Measurements from ENCODE around the gene LAD1.

The LAD1 gene

DNA sequence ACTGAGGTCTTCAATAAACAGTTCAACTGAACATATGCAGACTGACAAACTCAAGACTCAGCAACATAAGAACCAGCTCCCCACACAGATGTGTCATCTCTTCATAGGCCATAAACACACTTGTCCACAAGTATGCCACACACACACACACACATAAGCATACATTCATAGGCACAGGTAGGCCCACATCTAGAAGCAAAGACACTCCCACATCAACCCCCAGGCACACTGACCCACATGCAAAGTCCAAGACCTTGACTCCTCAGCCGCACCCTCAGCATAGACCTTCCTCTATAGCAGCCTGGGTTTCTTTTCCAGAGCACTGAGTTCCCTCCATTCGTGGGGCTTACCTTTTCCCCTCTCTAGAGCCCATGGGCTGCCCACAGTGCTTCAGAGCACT, 1.4 kb downstream of the LAD1 start:
- H3K4me3 ChIP-seq (ENCODE audit: low read depth, low read length), result no peak overlapping the region
- no peak for DNase-seq (ENCODE audit: low read depth, low spot score)
- TF ChIP-seq, protein P1, sequence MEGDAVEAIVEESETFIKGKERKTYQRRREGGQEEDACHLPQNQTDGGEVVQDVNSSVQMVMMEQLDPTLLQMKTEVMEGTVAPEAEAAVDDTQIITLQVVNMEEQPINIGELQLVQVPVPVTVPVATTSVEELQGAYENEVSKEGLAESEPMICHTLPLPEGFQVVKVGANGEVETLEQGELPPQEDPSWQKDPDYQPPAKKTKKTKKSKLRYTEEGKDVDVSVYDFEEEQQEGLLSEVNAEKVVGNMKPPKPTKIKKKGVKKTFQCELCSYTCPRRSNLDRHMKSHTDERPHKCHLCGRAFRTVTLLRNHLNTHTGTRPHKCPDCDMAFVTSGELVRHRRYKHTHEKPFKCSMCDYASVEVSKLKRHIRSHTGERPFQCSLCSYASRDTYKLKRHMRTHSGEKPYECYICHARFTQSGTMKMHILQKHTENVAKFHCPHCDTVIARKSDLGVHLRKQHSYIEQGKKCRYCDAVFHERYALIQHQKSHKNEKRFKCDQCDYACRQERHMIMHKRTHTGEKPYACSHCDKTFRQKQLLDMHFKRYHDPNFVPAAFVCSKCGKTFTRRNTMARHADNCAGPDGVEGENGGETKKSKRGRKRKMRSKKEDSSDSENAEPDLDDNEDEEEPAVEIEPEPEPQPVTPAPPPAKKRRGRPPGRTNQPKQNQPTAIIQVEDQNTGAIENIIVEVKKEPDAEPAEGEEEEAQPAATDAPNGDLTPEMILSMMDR (IDR thresholded peaks at IDR 0.05; ENCODE audit: low read depth, low read length), result no peak
- in situ Hi-C loops (cut with HindIII; ENCODE audit: low sequenced_read_pairs), result no loop called here

DNA sequence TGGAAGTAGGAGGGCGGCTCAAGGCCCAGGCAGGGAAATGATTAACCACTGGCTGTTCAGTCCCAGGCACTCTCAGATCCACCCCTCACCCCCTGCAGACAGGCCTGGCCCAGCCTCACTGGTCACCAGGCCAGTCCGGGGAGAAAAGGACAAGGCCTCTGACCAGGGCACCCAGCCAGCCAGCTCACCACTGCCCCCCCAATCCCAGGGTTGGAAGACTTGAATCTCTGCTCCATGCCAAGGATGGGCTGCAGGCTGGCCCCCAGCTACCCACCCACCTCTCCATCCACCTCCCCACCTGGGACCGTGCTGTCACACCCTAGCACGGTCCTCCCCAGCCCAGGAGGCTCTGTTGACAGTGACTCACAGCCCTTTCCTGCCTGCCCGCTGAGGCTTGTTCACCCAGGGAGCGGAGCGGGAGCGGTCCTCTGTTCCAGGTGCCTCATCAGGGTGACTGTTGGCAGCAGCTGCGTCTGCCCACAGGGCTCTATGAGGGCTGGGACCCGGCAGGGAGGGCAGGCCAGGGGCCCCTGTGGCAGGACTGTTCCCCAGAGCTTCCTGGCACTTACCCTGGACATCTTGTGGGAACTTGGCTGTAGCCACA, 2.2 kb downstream of the LAD1 start:
- no peak overlapping the region for H3K4me3 ChIP-seq (ENCODE audit: low read depth, low read length)
- TF ChIP-seq, protein P1 (IDR thresholded peaks at IDR 0.05; ENCODE audit: low read depth, low read length), result no peak
- in situ Hi-C loops (cut with HindIII; ENCODE audit: low sequenced_read_pairs), result no loop called here
- no peak for DNase-seq (ENCODE audit: low read depth, low spot score)

DNA sequence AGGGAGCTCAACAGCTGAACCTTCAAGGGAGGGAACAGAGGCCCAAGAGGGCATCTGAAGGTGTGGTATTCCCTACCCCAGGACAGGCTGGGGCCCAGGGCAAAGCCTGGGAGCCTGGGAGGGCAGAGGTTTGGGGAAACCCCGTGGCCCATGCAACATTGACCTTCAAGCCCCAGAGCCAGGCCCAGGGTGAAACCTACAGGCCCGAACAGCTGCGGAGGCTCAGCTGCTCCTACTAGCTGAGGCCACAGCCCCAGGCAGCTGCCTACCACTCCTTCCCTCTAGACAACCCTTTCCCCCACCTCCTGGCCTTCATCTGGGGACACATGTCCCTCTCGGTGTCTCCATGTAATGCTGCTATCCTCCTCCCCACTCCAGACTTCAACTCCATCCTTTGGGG, 3.2 kb downstream of the LAD1 start:
- no peak overlapping the region for H3K4me3 ChIP-seq (ENCODE audit: low read depth, low read length)
- in situ Hi-C loops (cut with HindIII; ENCODE audit: low sequenced_read_pairs), result no loop called here
- no peak for DNase-seq (ENCODE audit: low read depth, low spot score)
- TF ChIP-seq, protein P1 (IDR thresholded peaks at IDR 0.05; ENCODE audit: low read depth, low read length), result no peak

DNA sequence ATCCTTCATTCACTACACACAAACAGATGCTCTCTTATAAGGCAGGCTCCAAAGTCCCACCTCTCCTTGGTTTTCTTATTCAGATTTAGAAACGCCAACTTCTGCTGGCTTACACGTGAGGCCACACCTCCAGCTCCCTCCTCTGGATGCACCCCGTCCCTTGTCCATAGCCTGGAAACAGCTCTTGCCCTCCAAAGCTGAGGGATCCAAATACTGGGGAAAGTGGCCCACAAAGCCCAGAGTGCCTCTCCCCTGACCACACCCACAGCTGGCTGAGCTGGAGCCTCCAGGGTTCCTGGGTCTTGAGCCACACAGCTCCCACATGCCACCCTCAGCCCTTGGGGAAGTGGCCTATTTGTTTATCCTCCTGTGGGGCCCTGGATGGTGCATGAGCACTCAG, 4.5 kb downstream of the LAD1 start:
- in situ Hi-C loops (cut with HindIII; ENCODE audit: low sequenced_read_pairs), result no loop called here
- TF ChIP-seq, protein P1 (IDR thresholded peaks at IDR 0.05; ENCODE audit: low read depth, low read length), result no peak
- no peak overlapping the region for H3K4me3 ChIP-seq (ENCODE audit: low read depth, low read length)
- no peak for DNase-seq (ENCODE audit: low read depth, low spot score)

DNA sequence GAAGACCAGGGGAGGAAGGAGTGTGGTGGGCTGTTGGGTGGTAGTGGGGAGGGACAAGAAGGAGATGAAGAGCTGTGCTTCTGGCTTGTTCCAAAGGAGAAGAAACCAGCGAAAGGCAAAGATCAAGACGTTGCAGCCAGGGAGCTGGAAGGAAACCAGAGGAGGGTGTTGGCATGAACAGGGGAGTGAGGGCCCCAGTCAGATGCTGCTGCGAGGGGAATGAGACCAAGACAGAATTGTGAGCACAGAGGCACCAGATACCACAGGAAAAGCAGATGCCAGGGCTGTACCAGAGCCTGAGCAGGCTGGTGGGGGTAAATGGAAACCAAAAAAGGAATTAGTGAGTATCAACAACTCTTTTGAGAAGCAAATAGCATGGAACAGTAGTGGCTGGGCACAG, 6.0 kb downstream of the LAD1 start:
- TF ChIP-seq, protein P1 (IDR thresholded peaks at IDR 0.05; ENCODE audit: low read depth, low read length), result no peak
- in situ Hi-C loops (cut with HindIII; ENCODE audit: low sequenced_read_pairs), result no loop called here
- DNase-seq (ENCODE audit: low read depth, low spot score), result no peak
- no peak overlapping the region for H3K4me3 ChIP-seq (ENCODE audit: low read depth, low read length)

DNA sequence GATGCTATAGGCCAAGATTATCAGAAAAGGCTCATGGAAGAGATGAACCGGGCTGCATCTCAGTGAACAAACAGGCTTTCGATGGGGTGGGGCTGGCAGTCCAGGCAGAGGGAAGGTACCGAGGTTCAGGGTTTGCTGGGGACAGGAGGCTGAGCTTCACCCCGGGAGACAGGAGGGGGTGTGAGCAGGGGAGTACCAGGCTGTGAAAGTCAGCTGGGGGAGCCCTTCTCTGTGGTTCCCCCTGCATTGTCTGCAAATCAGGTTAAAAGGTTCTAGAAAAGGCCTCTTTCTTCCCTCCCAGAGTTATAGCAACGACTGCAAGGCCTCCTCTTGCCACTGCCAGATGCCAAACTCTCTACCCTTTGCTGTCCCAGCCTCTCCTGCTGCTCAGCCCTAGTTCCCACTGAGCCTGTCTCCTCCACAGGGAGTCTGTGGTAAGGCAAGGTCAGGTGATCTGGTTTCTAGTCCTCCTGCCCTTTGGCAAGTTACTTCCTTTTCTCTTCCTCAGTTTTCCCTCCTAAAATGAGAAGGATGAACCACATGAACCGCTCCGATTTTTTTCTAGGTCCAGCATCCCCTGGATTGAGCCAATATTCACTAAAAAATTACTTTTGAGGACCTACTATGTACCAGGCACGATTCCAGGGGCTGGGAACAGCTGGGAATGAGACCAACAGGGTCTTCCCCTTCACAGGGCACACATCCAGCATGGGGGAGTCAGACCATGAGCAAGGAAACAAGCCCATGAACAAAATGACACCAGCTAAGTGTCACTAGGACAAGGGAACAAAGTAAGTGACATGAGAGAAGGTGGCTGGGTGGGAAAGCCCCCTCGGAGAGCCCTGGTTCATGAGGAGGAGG, 7.2 kb downstream of the LAD1 start:
- in situ Hi-C loops (cut with HindIII; ENCODE audit: low sequenced_read_pairs), result no loop called here
- DNase-seq (ENCODE audit: low read depth, low spot score), result no peak
- TF ChIP-seq, protein P1 (IDR thresholded peaks at IDR 0.05; ENCODE audit: low read depth, low read length), result no peak
- no peak overlapping the region for H3K4me3 ChIP-seq (ENCODE audit: low read depth, low read length)

Measured in astrocyte of the spinal cord (primary cell).